Measurements from ENCODE around the gene IFNA5.

IFNA5 gene

GRCh38 chr9:21322911-21323461 lies 17.9 kb upstream of the IFNA5 start:
- Histone ChIP-seq H3K27ac (no peak overlapping the region), H3K4me3 (ENCODE audit: low read depth, low read length) (no peak overlapping the region), H3K27me3 (replicated peaks) (no peaks in the 10 kb centered on the region), H3K36me3 (replicated peaks) (peaks cover 13% of the 10 kb centered on the region)
- TF ChIP-seq, protein P1, sequence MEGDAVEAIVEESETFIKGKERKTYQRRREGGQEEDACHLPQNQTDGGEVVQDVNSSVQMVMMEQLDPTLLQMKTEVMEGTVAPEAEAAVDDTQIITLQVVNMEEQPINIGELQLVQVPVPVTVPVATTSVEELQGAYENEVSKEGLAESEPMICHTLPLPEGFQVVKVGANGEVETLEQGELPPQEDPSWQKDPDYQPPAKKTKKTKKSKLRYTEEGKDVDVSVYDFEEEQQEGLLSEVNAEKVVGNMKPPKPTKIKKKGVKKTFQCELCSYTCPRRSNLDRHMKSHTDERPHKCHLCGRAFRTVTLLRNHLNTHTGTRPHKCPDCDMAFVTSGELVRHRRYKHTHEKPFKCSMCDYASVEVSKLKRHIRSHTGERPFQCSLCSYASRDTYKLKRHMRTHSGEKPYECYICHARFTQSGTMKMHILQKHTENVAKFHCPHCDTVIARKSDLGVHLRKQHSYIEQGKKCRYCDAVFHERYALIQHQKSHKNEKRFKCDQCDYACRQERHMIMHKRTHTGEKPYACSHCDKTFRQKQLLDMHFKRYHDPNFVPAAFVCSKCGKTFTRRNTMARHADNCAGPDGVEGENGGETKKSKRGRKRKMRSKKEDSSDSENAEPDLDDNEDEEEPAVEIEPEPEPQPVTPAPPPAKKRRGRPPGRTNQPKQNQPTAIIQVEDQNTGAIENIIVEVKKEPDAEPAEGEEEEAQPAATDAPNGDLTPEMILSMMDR (IDR thresholded peaks at IDR 0.05; ENCODE audit: low read depth, low read length, missing control alignments): no peak
- in situ Hi-C loops (cut with HindIII; ENCODE audit: low pct_ligation_motif_present, low sequenced_read_pairs): no loop called here
- no peak for DNase-seq

DNA sequence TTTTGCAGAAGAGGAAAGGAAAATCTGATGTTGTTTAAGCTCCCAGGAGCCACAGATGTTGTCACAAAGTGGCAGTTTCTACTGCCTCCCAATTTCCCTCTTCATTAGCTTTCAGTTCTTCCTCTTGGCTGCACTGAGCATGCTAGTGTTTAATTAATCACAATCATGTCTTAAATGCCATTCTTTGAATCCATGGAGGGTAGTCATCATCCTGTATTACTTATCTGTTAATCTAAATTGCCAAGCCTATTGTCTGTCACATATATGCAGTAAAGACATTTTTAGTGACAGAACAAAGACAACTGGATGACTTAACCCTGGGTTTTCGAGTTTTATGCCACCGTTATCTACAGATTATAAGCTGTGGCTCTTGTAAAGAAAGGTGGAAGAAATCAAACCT lies 15.4 kb upstream of the IFNA5 start:
- Histone ChIP-seq H3K27ac (no peak overlapping the region), H3K36me3 (replicated peaks) (peaks cover 13% of the 10 kb centered on the region), H3K4me3 (ENCODE audit: low read depth, low read length) (no peak overlapping the region), H3K27me3 (replicated peaks) (peaks cover 5% of the 10 kb centered on the region)
- TF ChIP-seq, protein P1 (IDR thresholded peaks at IDR 0.05; ENCODE audit: low read depth, low read length, missing control alignments): no peak
- no peak for DNase-seq
- in situ Hi-C loops (cut with HindIII; ENCODE audit: low pct_ligation_motif_present, low sequenced_read_pairs): no loop called here

DNA sequence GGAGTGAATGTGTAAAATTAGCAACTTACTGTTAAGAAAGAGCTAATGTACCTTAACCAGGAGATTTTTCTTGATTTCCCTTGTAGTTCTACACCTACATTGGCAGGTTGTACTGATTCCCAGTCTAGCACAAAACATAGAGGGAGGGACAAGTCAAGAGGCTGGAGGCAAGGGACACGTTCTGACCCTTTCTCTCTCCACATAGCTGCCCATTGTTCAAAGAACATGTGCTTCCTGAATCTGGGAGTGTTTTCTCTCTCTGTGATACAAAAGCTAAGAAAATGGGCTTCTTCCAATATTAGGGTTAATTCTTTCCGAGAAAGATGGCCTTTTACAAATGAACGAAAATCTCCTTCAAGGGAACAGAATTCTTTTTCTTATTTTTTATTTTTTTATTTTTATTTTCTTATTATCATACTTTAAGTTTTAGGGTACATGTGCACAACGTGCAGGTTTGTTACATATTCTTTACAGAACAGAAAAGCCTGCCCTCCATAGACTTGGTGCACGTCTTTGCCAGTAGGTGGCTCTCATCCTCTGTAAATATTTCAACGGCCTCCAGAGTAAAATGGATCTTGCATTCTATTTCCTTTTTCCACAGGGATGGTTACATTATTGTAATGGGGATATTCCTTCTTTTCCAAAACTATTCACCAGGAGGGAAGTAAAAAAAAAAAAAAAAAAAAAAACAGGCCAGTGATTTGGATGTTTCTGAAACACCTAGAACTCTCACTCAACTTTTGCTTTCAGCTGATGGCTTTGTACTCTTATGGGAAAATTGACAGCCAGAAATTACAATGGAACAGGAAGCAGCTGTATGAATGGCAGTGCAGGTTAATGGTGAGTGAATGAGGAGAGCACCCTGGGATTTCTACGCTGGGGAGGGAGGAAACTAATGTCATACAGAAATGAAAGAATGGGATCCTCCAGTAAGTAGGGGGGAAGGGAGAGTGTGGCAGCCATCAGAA lies 13.1 kb upstream of the IFNA5 start:
- H3K27me3 ChIP-seq (replicated peaks): peaks cover 5% of the 10 kb centered on the region
- H3K36me3 ChIP-seq (replicated peaks): peaks cover 6% of the 10 kb centered on the region
- TF ChIP-seq, protein P1 (IDR thresholded peaks at IDR 0.05; ENCODE audit: low read depth, low read length, missing control alignments): peak; percentile 76
- DNase-seq: peak; percentile 36
- in situ Hi-C loops (cut with HindIII; ENCODE audit: low pct_ligation_motif_present, low sequenced_read_pairs): no loop called here
- H3K27ac ChIP-seq: no peak overlapping the region
- no peak overlapping the region for H3K4me3 ChIP-seq (ENCODE audit: low read depth, low read length)

GRCh38 chr9:21316860-21317259 lies 11.7 kb upstream of the IFNA5 start:
- Histone ChIP-seq H3K4me3 (ENCODE audit: low read depth, low read length) (no peak overlapping the region), H3K27ac (no peak overlapping the region), H3K27me3 (replicated peaks) (peaks cover 5% of the 10 kb centered on the region), H3K36me3 (replicated peaks) (no peaks in the 10 kb centered on the region)
- TF ChIP-seq, protein P1 (IDR thresholded peaks at IDR 0.05; ENCODE audit: low read depth, low read length, missing control alignments): peak; percentile 10
- in situ Hi-C loops (cut with HindIII; ENCODE audit: low pct_ligation_motif_present, low sequenced_read_pairs): no loop called here
- no peak for DNase-seq

DNA sequence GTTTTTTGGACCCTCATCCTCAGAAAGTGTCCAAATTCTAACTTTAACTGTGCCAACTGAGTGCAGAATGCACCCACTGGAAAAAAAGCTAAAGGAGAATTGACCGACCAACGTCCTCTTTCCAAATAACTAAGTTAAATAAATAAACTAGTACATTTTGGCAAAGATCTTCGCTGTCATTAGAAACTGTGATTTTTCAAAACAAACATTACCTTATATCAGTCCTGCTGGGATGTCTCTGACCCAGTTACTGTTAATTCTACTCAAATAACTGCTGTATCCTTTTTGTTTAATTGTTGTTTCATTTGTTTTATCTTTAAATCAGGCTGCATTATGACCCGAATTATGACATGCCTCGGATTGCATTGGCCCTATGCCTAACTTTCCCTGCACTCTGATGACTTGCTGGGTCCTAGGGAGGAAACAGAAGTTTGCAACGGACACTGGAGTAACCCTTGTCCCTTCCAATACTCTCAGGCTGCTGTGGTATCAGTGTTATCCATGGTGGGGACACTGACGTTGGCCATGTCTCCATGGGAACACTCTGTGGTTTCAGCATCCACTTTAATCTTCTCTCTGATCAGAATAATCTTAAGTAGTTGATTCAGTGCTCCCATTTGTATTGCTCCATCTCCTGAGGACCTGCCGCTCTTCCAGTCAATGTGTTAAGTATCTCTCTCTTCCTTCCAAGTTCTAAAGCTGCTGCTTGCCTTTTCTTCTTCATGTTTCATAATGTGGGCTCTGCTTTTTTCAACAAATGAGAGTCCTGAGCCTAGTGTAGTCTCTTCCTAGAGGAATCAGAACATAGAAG lies 11.1 kb upstream of the IFNA5 start:
- DNase-seq: no peak
- Histone ChIP-seq H3K4me3 (ENCODE audit: low read depth, low read length) (no peak overlapping the region), H3K36me3 (replicated peaks) (no peaks in the 10 kb centered on the region), H3K27me3 (replicated peaks) (peaks cover 5% of the 10 kb centered on the region), H3K27ac (no peak overlapping the region)
- TF ChIP-seq, protein P1 (IDR thresholded peaks at IDR 0.05; ENCODE audit: low read depth, low read length, missing control alignments): no peak
- in situ Hi-C loops (cut with HindIII; ENCODE audit: low pct_ligation_motif_present, low sequenced_read_pairs): no loop called here
